ENCODE results near the gene TBC1D30. TPM values are rescaled to one million over a fixed set of nuclear protein-coding genes. Genes with fewer than 3 reads are reported as not detected.

TBC1D30 gene
- total and polyA plus RNA-seq, 11 donors: 0.15 to 2.9 (median 0.67) TPM

DNA sequence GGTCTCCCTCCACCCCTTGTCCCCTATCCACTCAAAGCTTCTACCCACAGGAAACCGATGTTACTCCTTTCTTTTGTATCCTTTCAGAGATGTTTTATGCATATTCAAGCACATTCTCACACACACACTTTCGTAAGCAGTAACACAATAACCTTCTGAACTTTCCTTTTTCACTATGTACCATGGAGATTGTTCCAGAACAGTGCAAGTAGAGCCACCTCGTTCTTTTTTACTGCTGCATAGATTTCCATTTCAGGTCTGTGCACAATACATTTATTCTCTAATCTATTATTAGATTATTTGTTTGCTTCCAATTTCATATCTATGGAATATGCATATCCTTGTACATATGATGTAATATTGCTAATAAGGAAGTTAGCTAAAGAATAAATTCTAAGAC lies 60.3 kb downstream of the TBC1D30 start:
- Histone ChIP-seq H3K36me3 (no peaks in the 10 kb centered on the region), H3K9me3 (no peaks in the 10 kb centered on the region), H3K4me1 (no peaks in the 10 kb centered on the region), H3K4me3 (no peak overlapping the region), H3K27ac (no peak overlapping the region), H3K27me3 (peaks cover 0 to under 1% (median 0%) of the 10 kb centered on the region in 9 donors)
- no peak for DNase-seq
- WGBS, 4 donors: 91 to 93% (median 92%) methylated on average over 3 of the region's 3 CpGs
- ATAC-seq: no peak
- TF ChIP-seq, protein P1, sequence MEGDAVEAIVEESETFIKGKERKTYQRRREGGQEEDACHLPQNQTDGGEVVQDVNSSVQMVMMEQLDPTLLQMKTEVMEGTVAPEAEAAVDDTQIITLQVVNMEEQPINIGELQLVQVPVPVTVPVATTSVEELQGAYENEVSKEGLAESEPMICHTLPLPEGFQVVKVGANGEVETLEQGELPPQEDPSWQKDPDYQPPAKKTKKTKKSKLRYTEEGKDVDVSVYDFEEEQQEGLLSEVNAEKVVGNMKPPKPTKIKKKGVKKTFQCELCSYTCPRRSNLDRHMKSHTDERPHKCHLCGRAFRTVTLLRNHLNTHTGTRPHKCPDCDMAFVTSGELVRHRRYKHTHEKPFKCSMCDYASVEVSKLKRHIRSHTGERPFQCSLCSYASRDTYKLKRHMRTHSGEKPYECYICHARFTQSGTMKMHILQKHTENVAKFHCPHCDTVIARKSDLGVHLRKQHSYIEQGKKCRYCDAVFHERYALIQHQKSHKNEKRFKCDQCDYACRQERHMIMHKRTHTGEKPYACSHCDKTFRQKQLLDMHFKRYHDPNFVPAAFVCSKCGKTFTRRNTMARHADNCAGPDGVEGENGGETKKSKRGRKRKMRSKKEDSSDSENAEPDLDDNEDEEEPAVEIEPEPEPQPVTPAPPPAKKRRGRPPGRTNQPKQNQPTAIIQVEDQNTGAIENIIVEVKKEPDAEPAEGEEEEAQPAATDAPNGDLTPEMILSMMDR (IDR thresholded peaks at IDR 0.05): no peak
- no peak for TF ChIP-seq POLR2A (IDR thresholded peaks at IDR 0.05)
- intact Hi-C loops (cut with DNase I): loop anchor here in 3 of 10 donors (5.0 to 10.0 kb wide), 4 partner anchors 220 to 1208 kb away; no protein-coding TSS in a partner anchor

DNA sequence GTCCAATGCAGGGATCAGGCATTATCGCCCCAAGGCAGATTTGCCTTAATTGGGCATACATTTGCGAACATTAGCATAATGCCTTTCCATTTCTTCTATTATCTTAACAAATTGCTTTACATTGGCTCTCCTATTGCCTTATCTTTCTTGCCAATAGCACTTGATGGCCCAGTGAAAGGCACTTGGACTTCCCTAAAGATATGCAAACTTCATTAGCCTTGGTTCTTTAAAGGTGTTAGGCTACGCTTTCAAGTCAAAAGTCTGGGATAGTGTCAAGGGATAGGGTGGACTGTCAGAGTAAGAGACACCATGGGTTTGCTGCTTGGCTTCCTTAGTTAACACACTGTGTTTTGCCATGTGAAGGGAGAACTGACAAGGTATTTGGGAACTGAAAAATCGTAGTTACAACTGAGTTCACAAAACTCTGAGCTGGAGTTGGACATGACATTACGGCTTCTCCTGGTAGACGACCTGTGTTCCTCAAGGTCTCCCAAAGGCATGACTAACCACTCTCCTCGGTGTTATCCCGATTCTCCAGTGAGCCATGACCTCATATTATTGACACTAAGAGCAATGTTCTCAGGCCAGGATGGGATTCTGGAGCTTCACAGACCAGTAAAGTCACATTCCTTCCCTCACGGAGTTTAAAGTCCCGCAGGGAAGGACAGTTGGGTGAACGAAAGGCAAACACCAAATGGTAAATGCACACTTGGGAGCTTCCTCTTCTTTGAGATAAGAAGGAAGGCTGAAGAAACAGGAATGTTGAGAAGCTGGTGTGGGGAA lies 65.2 kb downstream of the TBC1D30 start:
- no peak for TF ChIP-seq POLR2A (IDR thresholded peaks at IDR 0.05)
- TF ChIP-seq, protein P1 (IDR thresholded peaks at IDR 0.05): no peak
- H3K4me1 ChIP-seq: no peaks in the 10 kb centered on the region
- H3K4me3 ChIP-seq: no peak overlapping the region
- DNase-seq (no peak), ATAC-seq (no peak)
- WGBS, 4 donors: 41 to 51% (median 47%) methylated on average over 11 of the region's 11 CpGs
- H3K36me3 ChIP-seq: no peaks in the 10 kb centered on the region
- peaks cover 0 to 11% (median 0%) of the 10 kb centered on the region in 9 donors for H3K27me3 ChIP-seq
- no peaks in the 10 kb centered on the region for H3K9me3 ChIP-seq
- intact Hi-C loops (cut with DNase I): loop anchor here (2.0 to 10.0 kb wide), 14 partner anchors 215 to 1975 kb away; partner anchors contain the start of gene WIF1 (in 6 of the 10)
- no peak overlapping the region for H3K27ac ChIP-seq

DNA sequence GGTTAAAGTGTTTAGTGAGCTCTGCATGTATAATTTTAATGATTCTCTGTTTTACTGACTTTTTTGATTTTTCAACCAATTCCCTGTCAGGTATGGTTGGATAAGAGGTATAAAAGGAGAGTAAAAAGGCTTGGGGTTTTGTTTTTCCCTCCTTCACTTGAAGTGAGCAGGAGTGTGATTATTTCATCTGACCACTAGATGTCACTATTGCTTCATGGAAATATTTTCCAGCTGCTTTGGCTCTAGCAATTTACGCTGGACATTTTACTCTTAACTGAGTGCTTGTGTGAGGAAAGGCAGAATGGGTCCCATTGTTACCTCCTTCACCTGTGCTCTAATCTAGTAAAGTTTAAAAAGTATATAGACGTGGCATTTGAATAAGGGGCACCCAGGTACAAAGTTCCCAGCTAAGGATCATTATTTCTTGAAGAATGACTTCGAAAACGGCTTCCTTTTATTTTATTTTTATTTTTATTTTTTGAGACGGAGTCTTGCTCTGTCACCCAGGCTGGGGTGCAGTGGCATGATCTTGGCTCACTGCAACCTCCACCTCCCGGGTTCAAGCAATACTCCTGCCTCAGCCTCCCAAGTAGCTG lies 66.5 kb downstream of the TBC1D30 start:
- Histone ChIP-seq H3K9me3 (no peaks in the 10 kb centered on the region), H3K4me3 (no peak overlapping the region), H3K27ac (no peak overlapping the region), H3K27me3 (peaks cover 0 to 11% (median 0%) of the 10 kb centered on the region in 9 donors), H3K4me1 (no peaks in the 10 kb centered on the region), H3K36me3 (no peaks in the 10 kb centered on the region)
- TF ChIP-seq, protein P1 (IDR thresholded peaks at IDR 0.05): peak; percentile 71 to 90 (median 80)
- no peak for TF ChIP-seq POLR2A (IDR thresholded peaks at IDR 0.05)
- 51 to 60% (median 58%) methylated on average over 6 of the region's 6 CpGs for WGBS, 4 donors
- ATAC-seq (peak in 3 of 4 donors; percentile 53 to 64 (median 61)), DNase-seq (no peak)
- intact Hi-C loops (cut with DNase I): loop anchor here (2.0 to 10.0 kb wide), 13 partner anchors 216 to 1974 kb away; partner anchors contain the start of gene WIF1 (in 6 of the 10)

DNA sequence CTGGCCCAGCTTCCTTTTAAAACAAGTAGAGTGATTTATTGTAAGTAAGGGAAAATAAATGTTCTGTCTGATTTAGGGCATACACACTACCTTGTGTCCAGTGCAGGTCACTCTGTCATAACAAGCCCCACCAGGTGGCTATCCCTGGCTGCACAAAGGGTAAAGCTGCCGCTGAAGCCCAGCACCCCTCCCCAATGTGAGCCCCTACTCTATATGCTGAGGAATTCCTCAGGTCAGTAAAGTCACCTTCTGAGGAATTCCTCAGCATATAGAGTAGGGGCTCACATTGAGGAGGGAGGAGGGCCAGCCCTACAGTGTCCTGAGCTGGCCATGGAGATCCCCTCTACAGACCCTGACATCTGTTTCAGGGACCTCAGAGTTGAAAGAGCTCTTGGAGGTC lies 67.2 kb downstream of the TBC1D30 start:
- no peak overlapping the region for H3K4me3 ChIP-seq

More for the DNA sequence above, 67.2 kb downstream of the TBC1D30 start:
- DNase-seq: no peak
- Histone ChIP-seq H3K27me3 (peaks cover 0 to 11% (median 0%) of the 10 kb centered on the region in 9 donors), H3K27ac (no peak overlapping the region), H3K36me3 (no peaks in the 10 kb centered on the region), H3K4me1 (no peaks in the 10 kb centered on the region), H3K9me3 (no peaks in the 10 kb centered on the region)
- 57 to 83% (median 68%) methylated on average over 1 of the region's 1 CpG for WGBS, 4 donors
- intact Hi-C loops (cut with DNase I): loop anchor here (2.0 to 10.0 kb wide), 13 partner anchors 216 to 1973 kb away; partner anchors contain the start of gene WIF1 (in 6 of the 10)
- no peak for TF ChIP-seq POLR2A (IDR thresholded peaks at IDR 0.05)
- TF ChIP-seq, protein P1 (IDR thresholded peaks at IDR 0.05): no peak
- no peak for ATAC-seq
